OCI-LY7 (cell line): Measurements from ENCODE around the gene CTNNA2. TPM values are rescaled to one million over a fixed set of nuclear protein-coding genes. Genes with fewer than 3 reads are reported as not detected.

Experiments used
- BruUV-seq: library from RNA; stranded (reverse); fragments of 400-500 nt; replicated peaks from 2 replicates; lab custom pipeline; 2021; lab: Mats Ljungman, UMichigan
- CTCF ChIA-PET: fragments of 300-600 bp; sonication (Branson Sonifier 250); formaldehyde crosslinking; loops from one replicate; lab custom pipeline; 2022; ENCODE audit warnings: antibody characterized with exemption; ENCODE audit not compliant: unreplicated experiment; lab: Charles Lee
- POLR2A ChIA-PET: fragments of 300-600 bp; sonication (Branson Sonifier 250); formaldehyde crosslinking; loops from one replicate; lab custom pipeline; 2022; ENCODE audit warnings: antibody characterized with exemption; lab: Charles Lee
- DNase-seq: peaks from one replicate; pipeline ENCODE4 v3.0.0-alpha.2; 2015; ENCODE audit warnings: low spot score
- H2AFZ ChIP-seq: fragments of 200-600 bp; sonication (generic), shearing (Covaris generic); 2 replicates; pipeline ENCODE4 v1.6.1; 2014; ENCODE audit warnings: mild to moderate bottlenecking, antibody characterized with exemption, low read length, moderate library complexity
- H3K27ac ChIP-seq: fragments of 200-600 bp; sonication (generic); 2 replicates; pipeline ENCODE4 v1.5.1; 2014; ENCODE audit warnings: mixed run types, low read depth, mild to moderate bottlenecking, moderate library complexity, low read length, inconsistent platforms; ENCODE audit not compliant: poor library complexity, severe bottlenecking
- H3K36me3 ChIP-seq: fragments of 200-600 bp; sonication (generic); 2 replicates; pipeline ENCODE4 v1.6.1; 2014; ENCODE audit warnings: mild to moderate bottlenecking, antibody characterized with exemption, low read length, moderate library complexity, mixed read lengths; ENCODE audit not compliant: insufficient read depth
- H3K4me1 ChIP-seq: fragments of 200-600 bp; sonication (generic); 2 replicates; pipeline ENCODE4 v1.5.1; 2014; ENCODE audit warnings: mild to moderate bottlenecking, low read length; ENCODE audit not compliant: insufficient read depth, poor library complexity, severe bottlenecking
- H3K4me2 ChIP-seq: fragments of 200-600 bp; sonication (generic); 2 replicates; pipeline ENCODE4 v1.6.1; 2014; ENCODE audit warnings: mild to moderate bottlenecking, low read length
- H3K4me3 ChIP-seq: fragments of 200-600 bp; sonication (generic); 2 replicates; pipeline ENCODE4 v1.5.1; 2014; ENCODE audit warnings: mild to moderate bottlenecking, low read depth, low read length; ENCODE audit not compliant: poor library complexity, severe bottlenecking
- H3K79me2 ChIP-seq: fragments of 200-600 bp; sonication (generic); 2 replicates; pipeline ENCODE4 v1.6.1; 2016; ENCODE audit warnings: low read depth, mild to moderate bottlenecking, low read length, moderate library complexity, mixed read lengths; ENCODE audit not compliant: insufficient read depth
- H3K9me2 ChIP-seq: fragments of 200-600 bp; sonication (generic); 2 replicates; pipeline ENCODE4 v1.6.1; 2016; ENCODE audit warnings: mild to moderate bottlenecking, low read length, mixed read lengths; ENCODE audit not compliant: insufficient read depth
- H3K9me3 ChIP-seq: fragments of 200-600 bp; sonication (generic); 2 replicates; pipeline ENCODE4 v1.6.1; 2014; ENCODE audit warnings: mild to moderate bottlenecking, mixed run types, low read length, mixed read lengths
- H4K20me1 ChIP-seq: fragments of 200-600 bp; sonication (generic); 2 replicates; pipeline ENCODE4 v1.6.1; 2014; ENCODE audit warnings: mild to moderate bottlenecking, antibody characterized with exemption, low read length, moderate library complexity, mixed read lengths; ENCODE audit not compliant: insufficient read depth
- CTCF ChIP-seq: fragments of 200-600 bp; sonication (generic); conservative IDR thresholded peaks from 2 replicates; pipeline ENCODE4 v1.5.1; 2014; ENCODE audit warnings: mild to moderate bottlenecking, antibody characterized with exemption, low read length, moderate library complexity, mixed read lengths
- EZH2phosphoT487 ChIP-seq: fragments of 200-600 bp; sonication (generic); IDR thresholded peaks from 2 replicates; pipeline ENCODE4 v1.6.1; 2018; ENCODE audit warnings: low read depth, borderline replicate concordance, mild to moderate bottlenecking, mixed run types, antibody characterized with exemption, low read length, moderate library complexity, mixed read lengths
- intact Hi-C: fragments of 100-400 bp; cut with micrococcal nuclease; formaldehyde crosslinking; loops from one replicate; pipeline ENCODE4 v1.10.0; 2022; ENCODE audit not compliant: unreplicated experiment
- total RNA-seq, 2 experiments: library from RNA; depleted of rRNA in 1 of 2; stranded (reverse); fragments of >200 nt in 1 of 2; shearing (Covaris generic) in 1 of 2; gene quantifications; 2 replicates each; pipeline ENCODE4 v1.2.3, GENCODE V29; 2014 to 2022

CTNNA2 gene
- total RNA-seq, 2 experiments from 2014 or later, result 0.19 to 2.7 TPM

- Histone ChIP-seq H3K4me2 (no peak overlapping the region), H4K20me1 (no peaks in the 10 kb centered on the region), H3K4me3 (no peak overlapping the region), H3K9me2 (no peaks in the 10 kb centered on the region), H3K27ac (no peak overlapping the region), H3K79me2 (no peaks in the 10 kb centered on the region), H3K36me3 (no peaks in the 10 kb centered on the region), H3K9me3 (no peaks in the 10 kb centered on the region), H3K4me1 (no peaks in the 10 kb centered on the region), H2AFZ (no peak overlapping the region)
- no TSS peak for BruUV-seq
- no peak for TF ChIP-seq CTCF
- TF ChIP-seq EZH2phosphoT487, result no peak
- DNase-seq, result no peak
- POLR2A ChIA-PET, result no interaction called here
- CTCF ChIA-PET, result interaction anchor here (0.6 kb wide), 1 partner anchor 254 kb away, joined by 3 read pairs; no protein-coding TSS in a partner anchor
- intact Hi-C loops, result no loop called here
These were observed 524.5 kb downstream of the CTNNA2 start for GRCh38 chr2:80037310-80037709.

GRCh38 chr2:80040226-80040625, 527.4 kb downstream of the CTNNA2 start:
- no TSS peak for BruUV-seq
- Histone ChIP-seq H4K20me1 (no peaks in the 10 kb centered on the region), H3K9me2 (no peaks in the 10 kb centered on the region), H3K79me2 (no peaks in the 10 kb centered on the region), H3K4me3 (no peak overlapping the region), H3K36me3 (no peaks in the 10 kb centered on the region), H2AFZ (no peak overlapping the region), H3K4me2 (no peak overlapping the region), H3K27ac (no peak overlapping the region), H3K4me1 (no peaks in the 10 kb centered on the region), H3K9me3 (no peaks in the 10 kb centered on the region)
- no peak for DNase-seq
- intact Hi-C loops, result no loop called here
- CTCF ChIA-PET, result no interaction called here
- no peak for TF ChIP-seq EZH2phosphoT487
- no peak for TF ChIP-seq CTCF
- POLR2A ChIA-PET, result no interaction called here

DNA sequence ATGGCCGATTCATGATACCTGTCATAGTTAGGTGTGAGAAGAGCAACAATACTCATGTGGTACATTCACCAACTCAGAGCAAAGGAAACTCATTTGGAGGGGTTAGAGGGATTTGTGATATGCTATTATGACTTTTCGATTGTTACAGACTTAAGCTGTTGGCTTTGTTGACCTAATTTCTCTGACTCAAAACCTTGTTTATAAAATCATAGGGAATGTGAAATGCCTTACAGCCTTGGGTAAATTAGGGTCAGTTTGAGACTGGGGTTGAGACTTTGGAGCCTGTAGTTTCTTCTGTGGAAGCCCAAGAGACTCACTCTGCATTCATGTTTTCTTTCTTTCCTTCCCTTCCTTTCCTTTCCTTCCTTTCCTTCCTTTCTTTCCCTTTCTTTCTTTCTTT, 529.8 kb downstream of the CTNNA2 start:
- intact Hi-C loops, result no loop called here
- Histone ChIP-seq H3K79me2 (no peaks in the 10 kb centered on the region), H4K20me1 (no peaks in the 10 kb centered on the region), H3K4me3 (no peak overlapping the region), H3K36me3 (no peaks in the 10 kb centered on the region), H2AFZ (no peak overlapping the region), H3K4me2 (no peak overlapping the region), H3K4me1 (no peaks in the 10 kb centered on the region), H3K9me3 (no peaks in the 10 kb centered on the region), H3K27ac (no peak overlapping the region), H3K9me2 (no peaks in the 10 kb centered on the region)
- no peak for DNase-seq
- ChIA-PET POLR2A (no interaction called here), CTCF (no interaction called here)
- no peak for TF ChIP-seq CTCF
- no peak for TF ChIP-seq EZH2phosphoT487
- no TSS peak for BruUV-seq
